HEK293 (cell line): ENCODE results near the gene PRCC.
A peak's percentile ranks its signal among the peaks of the same experiment; 100 is the strongest.

Experiments used
- CTCF ChIA-PET: fragments of 350-600 bp; formaldehyde crosslinking; extraction: SDS; loops from one replicate; lab custom pipeline; 2021; ENCODE audit warnings: antibody characterized with exemption; lab: Yijun Ruan, JAX
- POLR2A ChIA-PET: fragments of 300-600 bp; formaldehyde crosslinking; extraction: SDS; loops from one replicate; lab custom pipeline; 2020; ENCODE audit warnings: antibody characterized with exemption, inconsistent platforms; lab: Yijun Ruan, JAX
- H3K27ac ChIP-seq: fragments of 200-500 bp; sonication (Bioruptor generic); 2 replicates; pipeline ENCODE4 v1.5.1; 2014; ENCODE audit warnings: low read depth, low read length, control low read depth, inconsistent platforms; ENCODE audit errors: extremely low read depth
- H3K36me3 ChIP-seq, 2 experiments: fragments of 200-500 bp in 1 of 2; sonication (Bioruptor generic) in 1 of 2; 1 replicate in 1 of 2; 2 replicates in 1 of 2; pipeline ENCODE4 v1.5.1; 2014 to 2017; ENCODE audit warnings: inconsistent platforms in 2 of 2, low read length in 2 of 2; ENCODE audit not compliant: control insufficient read depth in 2 of 2, insufficient read depth in 1 of 2
- H3K4me1 ChIP-seq: fragments of 200-500 bp; sonication (Bioruptor generic); 2 replicates; pipeline ENCODE4 v1.5.1; 2014; ENCODE audit warnings: mild to moderate bottlenecking, low read length, inconsistent platforms; ENCODE audit not compliant: control insufficient read depth, insufficient read depth
- H3K4me3 ChIP-seq: 2 replicates; pipeline ENCODE4 v1.5.1; 2011; ENCODE audit warnings: low read depth, mild to moderate bottlenecking, control low read depth, low read length, moderate library complexity
- H3K9me3 ChIP-seq: fragments of 200-500 bp; sonication (Bioruptor generic); 2 replicates; pipeline ENCODE4 v1.5.1; 2014; ENCODE audit warnings: low read depth, low read length, inconsistent platforms; ENCODE audit not compliant: control insufficient read depth, insufficient read depth
- GLI2 ChIP-seq: fragments of 450-650 bp; formaldehyde crosslinking; IDR thresholded peaks from 2 replicates; pipeline ENCODE4; 2017; ENCODE audit warnings: missing biosample characterization, missing genetic modification characterization, low read depth, borderline replicate concordance
- GLIS1 ChIP-seq: fragments of 450-650 bp; formaldehyde crosslinking; IDR thresholded peaks from 2 replicates; pipeline ENCODE4 v1.5.1; 2016; ENCODE audit warnings: missing biosample characterization, missing genetic modification characterization
- KLF16 ChIP-seq: fragments of 450-650 bp; formaldehyde crosslinking; IDR thresholded peaks from 2 replicates; pipeline ENCODE4 v1.5.1; 2017; ENCODE audit warnings: missing biosample characterization, missing genetic modification characterization
- OVOL3 ChIP-seq: fragments of 450-650 bp; formaldehyde crosslinking; IDR thresholded peaks from 2 replicates; pipeline ENCODE4 v1.5.1; 2016; ENCODE audit warnings: missing biosample characterization, missing genetic modification characterization
- ZBTB44 ChIP-seq: fragments of 450-650 bp; IDR thresholded peaks from 2 replicates; pipeline ENCODE4 v1.5.1; 2018; ENCODE audit warnings: missing biosample characterization, mild to moderate bottlenecking, missing genetic modification characterization
- ZBTB48 ChIP-seq: fragments of 450-650 bp; formaldehyde crosslinking; IDR thresholded peaks from 2 replicates; pipeline ENCODE4 v1.5.1; 2016; ENCODE audit warnings: missing biosample characterization, missing genetic modification characterization
- ZFP69B ChIP-seq: fragments of 450-650 bp; formaldehyde crosslinking; IDR thresholded peaks from 2 replicates; pipeline ENCODE4 v1.5.1; 2016; ENCODE audit warnings: missing biosample characterization, missing genetic modification characterization
- ZNF112 ChIP-seq: fragments of 450-650 bp; formaldehyde crosslinking; IDR thresholded peaks from 2 replicates; pipeline ENCODE4 v1.5.0; 2017; ENCODE audit warnings: missing biosample characterization, missing genetic modification characterization
- ZNF155 ChIP-seq: fragments of 450-650 bp; formaldehyde crosslinking; IDR thresholded peaks from 2 replicates; pipeline ENCODE4 v1.5.1; 2016; ENCODE audit warnings: missing biosample characterization, missing genetic modification characterization
- ZNF19 ChIP-seq: fragments of 450-650 bp; formaldehyde crosslinking; IDR thresholded peaks from 2 replicates; pipeline ENCODE4; 2016; ENCODE audit warnings: missing biosample characterization, missing genetic modification characterization, low read depth
- ZNF223 ChIP-seq: fragments of 450-650 bp; formaldehyde crosslinking; IDR thresholded peaks from 2 replicates; pipeline ENCODE4 v1.5.1; 2016; ENCODE audit warnings: missing biosample characterization, missing genetic modification characterization
- ZNF350 ChIP-seq: fragments of 450-650 bp; formaldehyde crosslinking; IDR thresholded peaks from 2 replicates; pipeline ENCODE4 v1.5.0; 2017; ENCODE audit warnings: missing biosample characterization, mild to moderate bottlenecking, missing genetic modification characterization
- ZNF362 ChIP-seq: fragments of 450-650 bp; formaldehyde crosslinking; IDR thresholded peaks from 2 replicates; pipeline ENCODE4 v1.5.1; 2016; ENCODE audit warnings: missing biosample characterization, missing genetic modification characterization
- ZNF366 ChIP-seq: fragments of 450-650 bp; formaldehyde crosslinking; conservative IDR thresholded peaks from 2 replicates; pipeline ENCODE4 v1.5.1; 2016; ENCODE audit warnings: missing biosample characterization, missing genetic modification characterization
- ZNF426 ChIP-seq: fragments of 450-650 bp; formaldehyde crosslinking; IDR thresholded peaks from 2 replicates; pipeline ENCODE4 v1.5.1; 2017; ENCODE audit warnings: missing biosample characterization, missing genetic modification characterization, mild to moderate bottlenecking, inconsistent platforms, moderate library complexity
- ZNF558 ChIP-seq: fragments of 450-650 bp; formaldehyde crosslinking; IDR thresholded peaks from 2 replicates; pipeline ENCODE4 v1.5.1; 2016; ENCODE audit warnings: missing biosample characterization, missing genetic modification characterization
- ZNF580 ChIP-seq: fragments of 450-650 bp; formaldehyde crosslinking; IDR thresholded peaks from 2 replicates; pipeline ENCODE4 v1.5.1; 2016; ENCODE audit warnings: missing biosample characterization, missing genetic modification characterization
- ZNF600 ChIP-seq: fragments of 450-650 bp; formaldehyde crosslinking; IDR thresholded peaks from 2 replicates; pipeline ENCODE4 v1.5.1; 2016; ENCODE audit warnings: missing biosample characterization, missing genetic modification characterization
- ZNF624 ChIP-seq: fragments of 450-650 bp; formaldehyde crosslinking; IDR thresholded peaks from 2 replicates; pipeline ENCODE4 v1.5.1; 2017; ENCODE audit warnings: missing biosample characterization, missing genetic modification characterization
- ZNF645 ChIP-seq: fragments of 450-650 bp; formaldehyde crosslinking; IDR thresholded peaks from 2 replicates; pipeline ENCODE4; 2016; ENCODE audit warnings: missing biosample characterization, missing genetic modification characterization
- ZNF692 ChIP-seq: fragments of 450-650 bp; formaldehyde crosslinking; IDR thresholded peaks from 2 replicates; pipeline ENCODE4 v1.5.1; 2016; ENCODE audit warnings: missing biosample characterization, missing genetic modification characterization
- ZNF707 ChIP-seq: fragments of 450-650 bp; formaldehyde crosslinking; IDR thresholded peaks from 2 replicates; pipeline ENCODE4 v1.5.1; 2016; ENCODE audit warnings: missing biosample characterization, missing genetic modification characterization
- ZNF776 ChIP-seq: fragments of 450-650 bp; formaldehyde crosslinking; IDR thresholded peaks from 2 replicates; pipeline ENCODE4 v1.5.0; 2017; ENCODE audit warnings: missing biosample characterization, missing genetic modification characterization, borderline replicate concordance
- ZNF830 ChIP-seq: fragments of 450-650 bp; IDR thresholded peaks from 2 replicates; pipeline ENCODE4 v1.5.0; 2018; ENCODE audit warnings: missing biosample characterization, missing genetic modification characterization, low read depth, mild to moderate bottlenecking, moderate library complexity

The PRCC gene

GRCh38 chr1:156794506-156795373 lies 27.4 kb downstream of the PRCC start:
- ChIA-PET CTCF (interaction anchor here (0.6 to 7.7 kb wide), 13 partner anchors 10 to 344 kb away, joined by 3 to 80 read pairs (median 4); partner anchors contain the start of genes INSRR and NTRK1), POLR2A (interaction anchor here (1.6 kb wide), 1 partner anchor 28 kb away, joined by 4 read pairs; the partner anchor contains the start of gene PRCC)
- Histone ChIP-seq H3K4me1 (no peaks in the 10 kb centered on the region), H3K4me3 (no peak overlapping the region), H3K27ac (no peak overlapping the region), H3K36me3 (peaks cover 51 to 95% of the 10 kb centered on the region in 2 experiments), H3K9me3 (no peaks in the 10 kb centered on the region)
- peak; percentile 43; the same call in 1 of the 2 replicates for TF ChIP-seq ZNF362 (tag by site-specific recombination)
- peak; percentile 98 for TF ChIP-seq ZFP69B (tag by site-specific recombination)
- TF ChIP-seq ZNF830, result no peak
- TF ChIP-seq GLIS1 (tag by site-specific recombination), result peak; percentile 61
- TF ChIP-seq ZNF366 (tag by site-specific recombination), result peak; percentile 80
- TF ChIP-seq KLF16 (tag by site-specific recombination), result no peak
- TF ChIP-seq ZNF692, result peak; percentile 97

- TF ChIP-seq OVOL3 (tag by site-specific recombination), result no peak
- no peak for TF ChIP-seq ZNF558
- no peak for TF ChIP-seq GLI2
- no peak for TF ChIP-seq ZNF112 (tag by site-specific recombination)
- no peak for TF ChIP-seq ZNF350 (tag by site-specific recombination)
- TF ChIP-seq ZNF366 (tag by site-specific recombination), result no peak
- TF ChIP-seq ZNF155 (tag by site-specific recombination), result no peak
Observed at GRCh38 chr1:156795374-156795733, 28.0 kb downstream of the PRCC start.

GRCh38 chr1:156795787-156796186 lies 28.5 kb downstream of the PRCC start:
- no peak overlapping the region for H3K4me3 ChIP-seq
- POLR2A ChIA-PET, result interaction anchor here (0.6 to 1.6 kb wide), 2 partner anchors 29 to 871 kb away, joined by 3 to 4 read pairs; partner anchors contain the start of gene PRCC
- H3K4me1 ChIP-seq, result no peaks in the 10 kb centered on the region
- CTCF ChIA-PET, result interaction anchor here (0.7 to 7.7 kb wide), 12 partner anchors 10 to 110 kb away, joined by 3 to 80 read pairs (median 5); partner anchors contain the start of genes INSRR, METTL25B and NTRK1
- peaks cover 43 to 97% of the 10 kb centered on the region in 2 experiments for H3K36me3 ChIP-seq
- H3K27ac ChIP-seq, result no peak overlapping the region
- H3K9me3 ChIP-seq, result no peaks in the 10 kb centered on the region
- TF ChIP-seq ZNF580 (tag by site-specific recombination) (no peak), ZNF707 (tag by site-specific recombination) (no peak), ZBTB44 (tag by site-specific recombination) (no peak), ZNF600 (tag by site-specific recombination) (no peak), ZNF624 (tag by site-specific recombination) (no peak), ZNF776 (tag by site-specific recombination) (no peak), ZNF645 (tag by site-specific recombination) (no peak), ZNF426 (tag by site-specific recombination) (no peak), ZBTB48 (tag by site-specific recombination) (no peak), ZNF19 (no peak), ZNF223 (tag by site-specific recombination) (no peak)

More at GRCh38 chr1:156795374-156795733, 28.0 kb downstream of the PRCC start:
- Histone ChIP-seq H3K4me1 (no peaks in the 10 kb centered on the region), H3K36me3 (peaks cover 46 to 95% of the 10 kb centered on the region in 2 experiments), H3K4me3 (no peak overlapping the region), H3K9me3 (no peaks in the 10 kb centered on the region), H3K27ac (no peak overlapping the region)
- ChIA-PET POLR2A (interaction anchor here (0.6 to 1.6 kb wide), 2 partner anchors 28 to 871 kb away, joined by 3 to 4 read pairs; partner anchors contain the start of gene PRCC), CTCF (interaction anchor here (0.7 to 7.7 kb wide), 10 partner anchors 16 to 136 kb away, joined by 3 to 80 read pairs (median 5); partner anchors contain the start of genes INSRR and NTRK1)
